ENCODE measurements around the gene RAD51B.

The RAD51B gene

GRCh38 chr14:68669111-68669511, 849.5 kb downstream of the RAD51B start:
- DNase-seq: no peak

GRCh38 chr14:68669603-68670358, 850.2 kb downstream of the RAD51B start:
- no peak for DNase-seq

- no peak for DNase-seq
These were observed 850.8 kb downstream of the RAD51B start for GRCh38 chr14:68670359-68670715.

- DNase-seq: no peak
These were observed 852.3 kb downstream of the RAD51B start for GRCh38 chr14:68671909-68672308.

GRCh38 chr14:68672609-68673285, 853.2 kb downstream of the RAD51B start:
- no peak for DNase-seq

- DNase-seq: no peak
These were observed 853.9 kb downstream of the RAD51B start for GRCh38 chr14:68673464-68673863.

- DNase-seq: no peak
These were observed 855.1 kb downstream of the RAD51B start for GRCh38 chr14:68674538-68675232.

GRCh38 chr14:68675233-68675577, 855.6 kb downstream of the RAD51B start:
- no peak for DNase-seq

- no peak for DNase-seq
These were observed 856.9 kb downstream of the RAD51B start for GRCh38 chr14:68676511-68676943.

GRCh38 chr14:68677476-68677875, 857.9 kb downstream of the RAD51B start:
- DNase-seq: no peak

GRCh38 chr14:68677901-68678300, 858.3 kb downstream of the RAD51B start:
- DNase-seq: no peak

GRCh38 chr14:68678471-68678870, 858.9 kb downstream of the RAD51B start:
- no peak for DNase-seq

GRCh38 chr14:68679301-68679700, 859.7 kb downstream of the RAD51B start:
- no peak for DNase-seq

GRCh38 chr14:68679746-68680467, 860.3 kb downstream of the RAD51B start:
- DNase-seq: no peak

GRCh38 chr14:68680541-68681051, 861.0 kb downstream of the RAD51B start:
- no peak for DNase-seq

GRCh38 chr14:68681256-68682011, 861.9 kb downstream of the RAD51B start:
- no peak for DNase-seq

GRCh38 chr14:68682166-68683103, 862.9 kb downstream of the RAD51B start:
- peak; percentile 51 to 75 for DNase-seq

- no peak for DNase-seq
These were observed 863.7 kb downstream of the RAD51B start for GRCh38 chr14:68683326-68683725.

GRCh38 chr14:68684466-68685418, 865.2 kb downstream of the RAD51B start:
- no peak for DNase-seq
